Thyroid gland (tissue), 4 donors: ENCODE results near the gene OSGIN1.

ENCODE experiments used
- CTCF ChIP-seq, 6 experiments: fragments of 200-600 bp in 3 of 6; fragments of 450-650 bp in 3 of 6; sonication (generic) in 3 of 6; IDR thresholded peaks; one replicate each; pipeline ENCODE4 v1.5.1; 2016 to 2019; ENCODE audit warnings: antibody characterized with exemption in 6 of 6, mild to moderate bottlenecking in 2 of 6, inconsistent platforms in 1 of 6, moderate library complexity in 1 of 6
- POLR2A ChIP-seq, 2 donors: fragments of 450-650 bp; IDR thresholded peaks; one replicate each; pipeline ENCODE4 v1.6.1; 2017; ENCODE audit warnings: antibody characterized with exemption in 2 of 2, mild to moderate bottlenecking in 2 of 2, moderate library complexity in 1 of 2

DNA sequence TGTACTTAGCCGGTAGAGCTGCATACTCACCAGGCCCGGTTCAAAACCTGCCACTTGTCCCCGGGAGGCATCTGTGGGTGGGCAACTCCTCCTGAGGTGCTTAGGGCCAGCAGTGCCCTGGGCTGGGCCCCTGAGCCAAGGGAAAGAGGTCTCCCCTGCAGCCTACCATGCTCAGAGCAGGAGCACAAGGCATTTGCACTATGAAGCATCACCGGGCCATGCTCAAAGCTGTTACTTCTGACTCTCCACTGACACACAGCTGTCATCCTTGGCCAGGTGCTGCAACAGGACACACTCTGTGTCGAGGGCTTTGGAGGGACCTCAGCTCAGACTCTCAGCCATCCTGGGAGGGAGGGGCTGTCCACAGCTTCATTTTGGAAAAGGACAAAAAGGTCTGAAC lies 52.4 kb downstream of the OSGIN1 start:
- TF ChIP-seq CTCF (IDR thresholded peaks at IDR 0.05) (no peak), POLR2A (IDR thresholded peaks at IDR 0.05) (no peak)
